ENCODE measurements around the gene HSPB1.
"Not testable (repeated sequence)": the region's sequence is repeated elsewhere in the genome, so short reads cannot be mapped to it uniquely, and the experiment has no call there.

HSPB1 gene

GRCh38 chr7:76334320-76334967 is 32.0 kb downstream of the HSPB1 start:
- no peak for DNase-seq (ENCODE audit: low read depth)

GRCh38 chr7:76335417-76335816 is 32.9 kb downstream of the HSPB1 start:
- DNase-seq (ENCODE audit: low read depth) = not testable (repeated sequence)

GRCh38 chr7:76336094-76336493 is 33.6 kb downstream of the HSPB1 start:
- no peak for DNase-seq (ENCODE audit: low read depth)

GRCh38 chr7:76337147-76337546 is 34.7 kb downstream of the HSPB1 start:
- DNase-seq (ENCODE audit: low read depth) = no peak

GRCh38 chr7:76338298-76339084 is 36.0 kb downstream of the HSPB1 start:
- no peak for DNase-seq (ENCODE audit: low read depth)

- DNase-seq (ENCODE audit: low read depth) = no peak
These were observed 38.2 kb downstream of the HSPB1 start for GRCh38 chr7:76340617-76341131.

- DNase-seq (ENCODE audit: low read depth) = no peak
These were observed 39.7 kb downstream of the HSPB1 start for GRCh38 chr7:76342222-76342621.

- DNase-seq (ENCODE audit: low read depth) = no peak
These were observed 40.9 kb downstream of the HSPB1 start for GRCh38 chr7:76343294-76343930.

GRCh38 chr7:76343931-76344321 is 41.5 kb downstream of the HSPB1 start:
- DNase-seq (ENCODE audit: low read depth) = no peak

GRCh38 chr7:76346097-76346496 is 43.6 kb downstream of the HSPB1 start:
- no peak for DNase-seq (ENCODE audit: low read depth)

GRCh38 chr7:76346778-76347177 is 44.3 kb downstream of the HSPB1 start:
- no peak for DNase-seq (ENCODE audit: low read depth)

- no peak for DNase-seq (ENCODE audit: low read depth)
These were observed 45.2 kb downstream of the HSPB1 start for GRCh38 chr7:76347710-76348109.

GRCh38 chr7:76349313-76349885 is 46.9 kb downstream of the HSPB1 start:
- no peak for DNase-seq (ENCODE audit: low read depth)

- no peak for DNase-seq (ENCODE audit: low read depth)
These were observed 48.9 kb downstream of the HSPB1 start for GRCh38 chr7:76351372-76351771.

GRCh38 chr7:76352193-76352592 is 49.7 kb downstream of the HSPB1 start:
- no peak for DNase-seq (ENCODE audit: low read depth)

GRCh38 chr7:76353744-76354143 is 51.3 kb downstream of the HSPB1 start:
- no peak for DNase-seq (ENCODE audit: low read depth)

All from GM04503 (cell line).